Left ventricle myocardium superior (tissue), 1 donor: ENCODE results near the gene CCM2. TPM values are rescaled to one million over a fixed set of nuclear protein-coding genes. Genes with fewer than 3 reads are reported as not detected.
"Not testable (repeated sequence)": the region's sequence is repeated elsewhere in the genome, so short reads cannot be mapped to it uniquely, and the experiment has no call there.

ENCODE experiments used
- ATAC-seq: fragments of 200-7000 bp; cut with Tn5 transposase; one replicate; pipeline ENCODE4 v1.9.1; 2020; ENCODE audit warnings: mild to moderate bottlenecking, moderate library complexity
- DNase-seq: peaks from one replicate; pipeline ENCODE4 v3.0.0-alpha.2; 2020
- intact Hi-C: fragments of 100-400 bp; cut with micrococcal nuclease; formaldehyde crosslinking; loops from one replicate; pipeline ENCODE4 v1.11.0; 2022
- total RNA-seq: library from RNA; stranded (reverse); fragmentation: NEBNext Ultra II Directional; extraction: Animal tissue kit (Norgen Biotek cat#: 25700); gene quantifications from one replicate; pipeline ENCODE4 v1.2.1, GENCODE V29; 2021
- donor health status: DM: no; HTN: yes; CAD: no; lungs with severe emphysema.

The CCM2 gene
- total RNA-seq, 1 donor from 2014 or later: 36.7 TPM

GRCh38 chr7:44990109-44991023 is 9.6 kb upstream of the CCM2 start:
- ATAC-seq (no peak), DNase-seq (no peak)
- intact Hi-C loops: no loop called here

DNA sequence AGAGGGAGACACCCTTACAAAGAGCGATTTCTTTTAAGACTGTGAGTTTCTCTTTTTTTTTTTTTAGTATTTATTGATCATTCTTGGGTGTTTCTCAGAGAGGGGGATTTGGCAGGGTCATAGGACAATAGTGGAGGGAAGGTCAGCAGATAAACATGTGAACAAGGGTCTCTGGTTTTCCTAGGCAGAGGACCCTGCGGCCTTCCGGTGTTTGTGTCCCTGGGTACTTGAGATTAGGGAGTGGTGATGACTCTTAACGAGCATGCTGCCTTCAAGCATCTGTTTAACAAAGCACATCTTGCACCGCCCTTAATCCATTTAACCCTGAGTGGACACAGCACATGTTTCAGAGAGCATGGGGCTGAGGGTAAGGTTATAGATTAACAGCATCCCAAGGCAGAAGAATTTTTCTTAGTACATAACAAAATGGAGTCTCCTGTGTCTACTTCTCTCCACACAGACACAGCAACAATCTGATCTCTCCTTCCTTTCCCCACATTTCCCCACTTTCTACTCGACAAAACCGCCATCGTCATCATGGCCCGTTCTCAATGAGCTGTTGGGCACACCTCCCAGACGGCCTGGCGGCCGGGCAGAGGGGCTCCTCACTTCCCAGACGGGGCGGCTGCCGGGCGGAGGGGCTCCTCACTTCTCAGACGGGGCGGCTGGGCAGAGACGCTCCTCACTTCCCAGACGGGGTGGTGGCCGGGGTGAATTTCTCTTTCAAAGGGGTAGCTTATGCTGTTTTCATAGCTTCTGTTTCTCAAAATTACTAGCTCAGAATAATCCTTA is 7.8 kb upstream of the CCM2 start:
- intact Hi-C loops, DNase-seq, ATAC-seq: not testable (repeated sequence)

DNA sequence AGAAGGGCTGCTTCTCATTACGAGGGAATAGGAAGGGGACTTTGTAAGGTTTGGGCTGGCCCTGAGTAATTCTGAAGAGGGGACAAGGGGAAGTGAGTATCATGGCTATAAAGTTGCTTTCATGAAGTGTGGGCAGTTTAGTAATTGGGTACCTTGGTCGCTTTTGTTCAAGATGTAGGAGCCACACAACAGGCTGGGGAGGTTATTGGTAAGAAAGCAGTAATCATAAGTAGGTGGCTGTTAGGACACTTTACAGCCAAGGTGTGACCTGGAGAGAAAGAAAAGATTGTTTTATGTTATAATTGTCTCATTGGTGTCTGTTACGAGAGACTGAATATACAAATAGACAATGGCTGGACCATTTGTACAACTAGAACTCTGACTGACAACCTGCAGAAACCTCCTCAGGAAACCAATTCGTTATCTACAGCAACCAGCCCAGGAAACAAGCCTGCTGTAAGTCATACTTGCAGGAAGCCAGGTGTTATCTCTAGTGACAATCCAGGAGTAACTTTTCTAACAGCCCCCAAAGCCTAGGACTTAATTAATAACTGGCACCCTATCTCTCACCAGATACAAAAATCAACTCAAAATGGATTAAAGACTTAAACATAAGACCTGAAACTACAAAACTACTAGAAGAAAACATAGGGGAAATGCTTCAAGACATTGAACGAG is 5.0 kb upstream of the CCM2 start:
- intact Hi-C loops: no loop called here
- DNase-seq (no peak), ATAC-seq (no peak)

DNA sequence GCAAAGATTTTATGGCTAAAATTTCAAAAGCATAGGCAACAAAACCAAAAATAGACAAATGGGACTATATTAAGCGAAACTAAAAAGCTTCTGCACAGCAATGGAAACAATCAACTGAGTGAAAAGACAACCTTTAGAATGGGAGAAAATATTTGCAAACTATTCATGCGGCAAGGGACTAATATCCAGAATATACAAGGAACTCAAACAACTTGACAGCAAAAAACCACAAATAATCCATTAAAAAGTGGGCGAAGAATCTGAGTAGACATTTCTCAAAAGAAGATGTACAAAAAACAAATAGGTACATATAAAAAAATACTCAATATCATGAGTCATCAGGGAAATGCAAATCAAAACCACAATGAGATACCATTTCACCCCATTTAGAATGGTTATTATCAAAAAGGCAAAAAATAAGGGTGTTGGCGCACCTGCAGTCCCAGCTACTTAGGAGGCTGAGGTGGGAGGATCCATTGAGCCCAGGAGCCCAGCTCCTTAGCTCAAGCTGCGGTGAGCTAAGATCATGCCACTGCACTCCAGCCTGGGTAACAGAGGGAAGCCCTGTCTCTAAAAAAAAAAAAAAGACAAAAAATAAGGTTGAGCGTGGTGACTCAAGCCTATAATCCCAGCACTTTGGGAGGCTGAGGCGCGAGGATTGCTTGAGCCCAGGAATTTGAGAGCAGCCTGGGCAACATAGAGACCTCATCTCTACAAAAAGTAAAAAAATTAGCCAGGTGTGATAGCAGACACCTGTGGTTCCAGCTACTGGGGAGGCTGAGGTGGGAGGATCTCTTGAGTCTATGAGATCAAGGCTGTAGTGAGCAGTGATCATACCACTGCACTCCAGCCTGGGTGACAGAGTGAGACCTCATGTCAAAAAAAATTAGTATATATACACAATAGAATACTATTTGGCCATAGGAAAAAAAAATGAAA is 4.2 kb upstream of the CCM2 start:
- DNase-seq (no peak), ATAC-seq (no peak)
- intact Hi-C loops: no loop called here

- ATAC-seq: no peak
- no peak for DNase-seq
- intact Hi-C loops: no loop called here
These were observed 1.7 kb upstream of the CCM2 start for GRCh38 chr7:44998153-44998871.

DNA sequence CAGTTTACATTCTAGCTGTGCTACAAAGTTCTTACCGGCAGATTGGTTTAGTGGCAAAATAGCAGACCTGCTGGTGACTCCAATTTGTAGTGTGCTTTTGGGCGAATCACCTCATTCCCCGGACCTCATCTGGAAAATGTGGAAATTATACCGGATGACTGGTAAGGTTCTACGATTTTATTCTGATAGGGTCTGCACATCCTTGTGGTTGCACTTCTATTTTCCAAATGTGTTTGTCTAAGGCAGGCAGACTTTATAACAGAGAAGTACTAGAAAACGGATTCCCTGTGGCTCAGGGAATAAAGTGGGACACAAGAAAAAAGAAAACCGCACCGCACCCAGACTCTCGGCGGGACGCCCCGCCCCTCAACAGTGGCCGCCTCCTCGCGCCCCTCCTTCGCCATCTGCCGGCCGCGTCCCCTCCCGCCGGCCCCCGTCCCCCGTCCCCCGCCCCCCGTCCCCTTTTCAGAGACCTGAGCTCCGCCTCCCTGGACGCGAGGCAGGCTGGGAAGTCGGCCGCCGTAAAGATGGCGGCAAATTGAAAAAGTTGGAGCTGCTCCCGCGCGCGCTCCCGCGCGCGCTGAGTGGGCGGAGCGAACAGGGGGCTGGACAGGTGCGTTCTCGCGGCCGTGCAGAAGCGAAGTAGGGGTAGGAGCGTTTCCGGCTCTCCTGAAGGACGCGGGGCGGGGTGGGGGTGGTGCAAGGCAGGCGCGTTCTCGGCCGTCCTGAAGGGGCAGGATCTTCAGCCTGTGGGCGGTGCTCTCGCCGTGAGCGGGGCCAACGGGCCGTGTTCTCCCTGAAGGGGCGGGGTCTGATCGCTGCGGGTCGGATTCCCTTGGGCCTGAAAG is 532 bp upstream of the CCM2 start:
- peak; percentile 99 for DNase-seq
- intact Hi-C loops: no loop called here
- ATAC-seq: peak; percentile 95

GRCh38 chr7:45001138-45001694 is 1.2 kb downstream of the CCM2 start:
- DNase-seq (no peak), ATAC-seq (no peak)
- intact Hi-C loops: no loop called here

- intact Hi-C loops: no loop called here
- ATAC-seq (no peak), DNase-seq (no peak)
These were observed 1.8 kb downstream of the CCM2 start for GRCh38 chr7:45001826-45002225.

GRCh38 chr7:45003789-45004188 is 3.8 kb downstream of the CCM2 start:
- DNase-seq: no peak
- ATAC-seq: no peak
- intact Hi-C loops: no loop called here

DNA sequence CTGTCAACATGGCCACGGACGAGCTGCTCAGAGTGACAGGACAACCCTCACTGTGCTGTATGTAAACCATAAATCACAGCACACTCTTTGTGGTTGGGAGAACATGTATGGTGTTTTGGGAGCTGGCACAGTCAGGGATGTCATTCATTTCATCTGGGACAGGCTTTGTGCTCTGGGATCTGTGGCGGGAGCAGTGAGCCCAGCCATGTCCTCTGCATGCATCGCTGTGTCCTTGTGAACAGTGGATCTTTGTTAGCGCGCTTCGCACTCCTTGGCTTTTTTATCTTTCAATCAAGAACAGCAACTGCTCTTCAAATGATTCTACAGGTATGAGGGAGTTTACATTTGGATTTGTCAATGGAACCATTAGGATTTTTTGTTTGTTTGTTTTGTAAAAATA is 7.1 kb downstream of the CCM2 start:
- intact Hi-C loops: no loop called here
- ATAC-seq (peak; percentile 17), DNase-seq (no peak)

DNA sequence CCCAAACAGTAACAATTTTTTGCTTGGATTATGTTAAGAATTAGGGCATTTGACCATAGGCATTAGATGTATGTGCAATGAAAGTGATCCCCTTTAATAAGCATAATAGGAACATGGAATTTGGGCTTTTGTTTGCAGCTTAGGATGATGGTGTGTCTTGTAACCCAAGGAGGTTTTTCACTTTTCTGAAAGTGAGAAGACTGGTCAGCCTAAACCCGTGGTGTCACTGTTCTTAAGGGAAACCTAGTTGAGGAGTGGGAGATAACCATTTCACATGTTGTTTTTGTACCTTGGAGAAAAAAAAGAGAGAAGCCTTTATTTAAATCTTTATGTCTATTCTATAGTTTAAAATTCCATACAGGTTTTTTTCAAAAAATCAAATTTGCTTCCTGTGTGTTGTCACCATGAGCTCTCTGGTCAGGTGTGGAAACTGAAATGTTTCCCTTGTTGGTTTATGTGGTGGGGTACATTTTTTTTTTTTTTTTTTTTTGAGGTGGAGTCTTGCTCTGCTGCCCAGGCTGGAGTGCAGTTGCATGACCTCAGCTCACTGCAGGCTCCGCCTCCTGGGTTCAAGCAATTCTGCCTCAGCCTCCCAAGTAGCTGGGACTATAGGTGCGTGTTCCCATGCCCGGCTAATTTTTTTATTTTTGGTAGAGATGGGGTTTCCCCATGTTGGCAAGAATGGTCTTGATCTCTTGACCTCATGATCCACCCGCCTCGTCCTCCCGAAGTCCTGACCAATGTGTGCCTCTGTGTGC is 7.7 kb downstream of the CCM2 start:
- intact Hi-C loops: no loop called here
- ATAC-seq: no peak
- no peak for DNase-seq

DNA sequence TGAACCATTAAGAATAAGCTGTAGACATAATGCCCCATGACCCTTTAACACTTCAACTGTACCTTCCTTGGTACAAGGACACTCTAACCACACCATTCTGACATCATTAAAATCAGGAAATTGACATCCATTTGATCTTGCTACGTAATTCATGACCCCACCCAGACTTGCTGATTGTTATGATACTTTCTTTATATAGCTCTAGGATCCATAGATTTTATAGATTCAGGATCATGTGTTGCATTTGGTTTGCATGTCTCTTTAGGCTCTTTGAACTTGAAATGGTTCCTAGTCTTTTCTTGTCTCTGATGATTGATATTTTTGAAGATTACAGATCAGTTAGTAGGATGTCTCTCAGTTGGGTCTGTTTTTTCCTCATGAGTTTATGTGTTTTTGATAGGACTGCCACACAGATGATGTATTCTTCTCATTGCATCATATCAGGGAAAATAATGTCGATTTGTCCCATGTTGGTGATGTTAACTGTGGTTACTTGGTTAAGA is 13.5 kb downstream of the CCM2 start:
- ATAC-seq (no peak), DNase-seq (no peak)
- intact Hi-C loops: no loop called here

GRCh38 chr7:45015313-45015712 is 15.3 kb downstream of the CCM2 start:
- intact Hi-C loops: no loop called here
- no peak for ATAC-seq

GRCh38 chr7:45017253-45017652 is 17.3 kb downstream of the CCM2 start:
- intact Hi-C loops: no loop called here
- ATAC-seq: no peak

More at GRCh38 chr7:45015313-45015712, 15.3 kb downstream of the CCM2 start:
- DNase-seq: no peak

DNA sequence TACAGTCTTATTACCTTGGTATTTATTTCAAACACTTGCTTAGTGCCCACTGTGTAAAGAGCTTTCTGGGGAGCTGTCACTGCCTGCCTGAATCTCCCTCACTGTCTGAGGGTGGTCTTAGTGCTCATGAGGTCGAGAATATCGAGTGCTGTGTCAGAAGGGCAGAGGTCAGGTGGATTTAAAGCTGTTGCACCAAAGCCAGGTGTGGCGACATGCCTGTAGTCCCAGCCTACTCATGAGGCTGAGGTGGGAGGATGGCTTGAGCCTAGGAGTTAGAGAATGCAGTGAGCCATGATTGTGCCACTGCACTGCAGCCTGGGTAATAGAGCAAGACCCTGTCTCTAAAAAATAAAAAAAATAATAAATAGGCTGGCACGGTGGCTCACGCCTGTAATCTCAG is 20.9 kb downstream of the CCM2 start:
- no peak for DNase-seq

More at GRCh38 chr7:45017253-45017652, 17.3 kb downstream of the CCM2 start:
- DNase-seq: no peak

More for the DNA sequence above, 20.9 kb downstream of the CCM2 start:
- intact Hi-C loops: no loop called here
- no peak for ATAC-seq
